ENCODE data around the gene CUL3. TPM values are rescaled to one million over a fixed set of nuclear protein-coding genes. Genes with fewer than 3 reads are reported as not detected.

The CUL3 gene
- total RNA-seq, 2 experiments from 2014 or later = 50.6 to 155 TPM

DNA sequence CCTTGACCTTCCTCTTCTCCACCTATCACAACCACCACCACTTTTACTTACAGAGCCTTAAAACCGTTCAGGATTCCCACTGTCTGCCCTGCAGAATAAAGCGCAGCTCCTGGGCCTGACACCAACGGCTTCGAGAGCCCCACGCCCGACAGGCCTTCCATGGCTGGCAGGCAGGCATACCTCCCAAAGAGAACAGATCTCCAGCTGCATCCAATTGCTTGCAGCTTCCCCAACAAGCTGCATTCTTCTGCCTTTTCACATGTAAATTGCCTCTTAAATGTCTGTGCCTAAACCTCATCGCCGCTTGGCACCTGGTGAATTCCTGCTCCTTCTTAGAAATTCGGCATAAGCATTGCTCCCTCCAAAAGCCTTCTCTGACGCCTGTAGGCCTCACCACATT is 151.7 kb downstream of the CUL3 start:
- CTCF ChIA-PET (ENCODE audit: unreplicated experiment) = no interaction called here
- H3K4me2 ChIP-seq (ENCODE audit: low read length) = no peak overlapping the region
- no peak overlapping the region for H2AFZ ChIP-seq (ENCODE audit: low read length)
- intact Hi-C loops (cut with micrococcal nuclease; ENCODE audit: unreplicated experiment) = no loop called here
- H3K79me2 ChIP-seq (ENCODE audit: insufficient read depth, low read depth, low read length) = no peaks in the 10 kb centered on the region
- H3K9me2 ChIP-seq (ENCODE audit: insufficient read depth, low read length) = no peaks in the 10 kb centered on the region
- POLR2A ChIA-PET = no interaction called here
- TF ChIP-seq EZH2phosphoT487 (IDR thresholded peaks at IDR 0.05; ENCODE audit: borderline replicate concordance, low read depth, low read length) = no peak
- TF ChIP-seq, protein P1, sequence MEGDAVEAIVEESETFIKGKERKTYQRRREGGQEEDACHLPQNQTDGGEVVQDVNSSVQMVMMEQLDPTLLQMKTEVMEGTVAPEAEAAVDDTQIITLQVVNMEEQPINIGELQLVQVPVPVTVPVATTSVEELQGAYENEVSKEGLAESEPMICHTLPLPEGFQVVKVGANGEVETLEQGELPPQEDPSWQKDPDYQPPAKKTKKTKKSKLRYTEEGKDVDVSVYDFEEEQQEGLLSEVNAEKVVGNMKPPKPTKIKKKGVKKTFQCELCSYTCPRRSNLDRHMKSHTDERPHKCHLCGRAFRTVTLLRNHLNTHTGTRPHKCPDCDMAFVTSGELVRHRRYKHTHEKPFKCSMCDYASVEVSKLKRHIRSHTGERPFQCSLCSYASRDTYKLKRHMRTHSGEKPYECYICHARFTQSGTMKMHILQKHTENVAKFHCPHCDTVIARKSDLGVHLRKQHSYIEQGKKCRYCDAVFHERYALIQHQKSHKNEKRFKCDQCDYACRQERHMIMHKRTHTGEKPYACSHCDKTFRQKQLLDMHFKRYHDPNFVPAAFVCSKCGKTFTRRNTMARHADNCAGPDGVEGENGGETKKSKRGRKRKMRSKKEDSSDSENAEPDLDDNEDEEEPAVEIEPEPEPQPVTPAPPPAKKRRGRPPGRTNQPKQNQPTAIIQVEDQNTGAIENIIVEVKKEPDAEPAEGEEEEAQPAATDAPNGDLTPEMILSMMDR (conservative IDR thresholded peaks at IDR 0.05; ENCODE audit: low read length) = no peak
- H3K9me3 ChIP-seq (ENCODE audit: low read length) = no peaks in the 10 kb centered on the region
- no peaks in the 10 kb centered on the region for H3K4me1 ChIP-seq (ENCODE audit: insufficient read depth, low read length, poor library complexity, severe bottlenecking)
- no peak for DNase-seq (ENCODE audit: low spot score)
- BruUV-seq (replicated peaks) = no TSS peak
- H3K4me3 ChIP-seq (ENCODE audit: low read depth, low read length, poor library complexity, severe bottlenecking) = no peak overlapping the region
- no peak overlapping the region for H3K27ac ChIP-seq (ENCODE audit: low read depth, low read length, poor library complexity, severe bottlenecking)
- no peaks in the 10 kb centered on the region for H3K36me3 ChIP-seq (ENCODE audit: insufficient read depth, low read length)
- no peaks in the 10 kb centered on the region for H4K20me1 ChIP-seq (ENCODE audit: insufficient read depth, low read length)

DNA sequence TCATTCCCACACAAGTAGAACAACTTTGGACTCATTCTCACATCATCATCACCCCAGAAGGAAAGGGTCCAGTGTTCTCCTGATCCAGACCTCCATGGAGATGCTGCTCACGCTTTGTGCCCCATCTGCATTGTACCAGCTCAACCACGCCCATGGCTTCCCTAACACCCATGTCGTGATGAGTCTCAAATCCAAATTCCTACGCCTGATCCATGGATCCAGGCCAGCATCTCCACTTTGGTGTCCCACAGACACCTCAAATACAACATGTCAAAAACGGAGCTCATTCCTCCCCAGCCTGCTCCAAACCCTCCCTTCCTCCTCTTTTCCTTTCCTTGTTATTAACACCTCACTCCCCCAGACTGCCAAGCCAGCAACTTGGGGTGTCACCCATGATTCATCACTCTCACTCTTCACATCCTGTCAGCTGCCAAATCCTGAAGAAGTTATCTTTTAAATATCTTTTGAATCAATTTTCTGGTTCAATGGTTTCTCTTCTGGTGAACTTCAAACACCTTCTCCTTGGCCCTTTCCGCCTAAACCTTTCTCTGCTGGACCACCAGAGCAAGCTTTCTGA is 153.1 kb downstream of the CUL3 start:
- CTCF ChIA-PET (ENCODE audit: unreplicated experiment) = no interaction called here
- Histone ChIP-seq H3K4me1 (ENCODE audit: insufficient read depth, low read length, poor library complexity, severe bottlenecking) (no peaks in the 10 kb centered on the region), H4K20me1 (ENCODE audit: insufficient read depth, low read length) (no peaks in the 10 kb centered on the region), H3K4me3 (ENCODE audit: low read depth, low read length, poor library complexity, severe bottlenecking) (no peak overlapping the region), H3K27ac (ENCODE audit: low read depth, low read length, poor library complexity, severe bottlenecking) (no peak overlapping the region), H3K4me2 (ENCODE audit: low read length) (no peak overlapping the region), H3K9me3 (ENCODE audit: low read length) (no peaks in the 10 kb centered on the region), H3K79me2 (ENCODE audit: insufficient read depth, low read depth, low read length) (no peaks in the 10 kb centered on the region), H2AFZ (ENCODE audit: low read length) (no peak overlapping the region), H3K36me3 (ENCODE audit: insufficient read depth, low read length) (no peaks in the 10 kb centered on the region), H3K9me2 (ENCODE audit: insufficient read depth, low read length) (no peaks in the 10 kb centered on the region)
- DNase-seq (ENCODE audit: low spot score) = no peak
- POLR2A ChIA-PET = interaction anchor here (0.7 kb wide), 1 partner anchor 334 kb away, joined by 4 read pairs; no protein-coding TSS in a partner anchor
- intact Hi-C loops (cut with micrococcal nuclease; ENCODE audit: unreplicated experiment) = no loop called here
- no peak for TF ChIP-seq EZH2phosphoT487 (IDR thresholded peaks at IDR 0.05; ENCODE audit: borderline replicate concordance, low read depth, low read length)
- TF ChIP-seq, protein P1 (conservative IDR thresholded peaks at IDR 0.05; ENCODE audit: low read length) = no peak
- no TSS peak for BruUV-seq (replicated peaks)

DNA sequence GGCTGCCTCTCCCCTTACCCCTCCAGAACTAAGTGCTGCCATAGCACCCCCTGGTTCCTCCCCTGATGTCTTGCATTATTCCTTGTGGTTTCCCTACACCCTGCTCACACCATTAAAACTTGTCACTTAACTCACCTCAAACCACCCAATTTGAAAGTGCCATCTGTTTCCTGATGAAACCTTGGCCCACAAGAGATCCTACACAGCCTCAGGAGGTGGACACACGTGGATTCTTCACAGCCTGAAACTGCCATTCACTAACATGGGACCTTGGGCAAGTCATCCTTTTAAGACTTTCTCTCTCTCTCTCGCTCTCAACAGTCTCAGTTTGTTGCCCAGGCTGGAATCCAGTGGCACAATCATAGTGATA is 155.7 kb downstream of the CUL3 start:
- BruUV-seq (replicated peaks) = no TSS peak
- no peaks in the 10 kb centered on the region for H3K4me1 ChIP-seq (ENCODE audit: insufficient read depth, low read length, poor library complexity, severe bottlenecking)
- no peaks in the 10 kb centered on the region for H3K9me3 ChIP-seq (ENCODE audit: low read length)
- no peak for DNase-seq (ENCODE audit: low spot score)
- ChIA-PET POLR2A (no interaction called here), CTCF (ENCODE audit: unreplicated experiment) (no interaction called here)
- H3K4me2 ChIP-seq (ENCODE audit: low read length) = no peak overlapping the region
- H3K79me2 ChIP-seq (ENCODE audit: insufficient read depth, low read depth, low read length) = no peaks in the 10 kb centered on the region
- no peaks in the 10 kb centered on the region for H3K9me2 ChIP-seq (ENCODE audit: insufficient read depth, low read length)
- no peak overlapping the region for H2AFZ ChIP-seq (ENCODE audit: low read length)
- intact Hi-C loops (cut with micrococcal nuclease; ENCODE audit: unreplicated experiment) = no loop called here
- H4K20me1 ChIP-seq (ENCODE audit: insufficient read depth, low read length) = no peaks in the 10 kb centered on the region
- no peaks in the 10 kb centered on the region for H3K36me3 ChIP-seq (ENCODE audit: insufficient read depth, low read length)
- no peak overlapping the region for H3K4me3 ChIP-seq (ENCODE audit: low read depth, low read length, poor library complexity, severe bottlenecking)
- no peak overlapping the region for H3K27ac ChIP-seq (ENCODE audit: low read depth, low read length, poor library complexity, severe bottlenecking)
- TF ChIP-seq, protein P1 (conservative IDR thresholded peaks at IDR 0.05; ENCODE audit: low read length) = no peak
- TF ChIP-seq EZH2phosphoT487 (IDR thresholded peaks at IDR 0.05; ENCODE audit: borderline replicate concordance, low read depth, low read length) = no peak
